Liver (tissue), 9 donors: ENCODE data around the gene TTC32. TPM values are rescaled to one million over a fixed set of nuclear protein-coding genes. Genes with fewer than 3 reads are reported as not detected.

Experiments
- DNase-seq: peaks from one replicate; pipeline ENCODE4 v3.0.0-alpha.2; 2017; ENCODE audit warnings: low spot score
- H3K27ac ChIP-seq, 2 donors: one replicate each; pipeline ENCODE4 v1.7.0; 2013; ENCODE audit warnings: inconsistent platforms in 2 of 2, low read length in 2 of 2, control low read depth in 1 of 2, low read depth in 1 of 2, mild to moderate bottlenecking in 1 of 2
- H3K27me3 ChIP-seq, 4 donors: one replicate each; pipeline versions ENCODE4 v1.6.1 to v1.7.0; 2013; ENCODE audit warnings: low read length in 3 of 4, inconsistent platforms in 1 of 4, mild to moderate bottlenecking in 1 of 4, moderate library complexity in 1 of 4; ENCODE audit not compliant: control insufficient read depth in 4 of 4, insufficient read depth in 4 of 4
- H3K36me3 ChIP-seq, 4 donors: one replicate each; pipeline versions ENCODE4 v1.6.1 to v1.7.0; 2013; ENCODE audit warnings: low read length in 3 of 4, mild to moderate bottlenecking in 3 of 4, low read depth in 1 of 4, moderate library complexity in 1 of 4; ENCODE audit not compliant: control insufficient read depth in 4 of 4, insufficient read depth in 3 of 4
- H3K4me1 ChIP-seq, 4 donors: one replicate each; pipeline versions ENCODE4 v1.6.1 to v1.7.0; 2013; ENCODE audit warnings: low read length in 3 of 4, mild to moderate bottlenecking in 3 of 4, moderate library complexity in 1 of 4; ENCODE audit not compliant: control insufficient read depth in 4 of 4, insufficient read depth in 4 of 4
- H3K4me3 ChIP-seq, 3 donors: one replicate each; pipeline versions ENCODE4 v1.6.1 to v1.7.0; 2013; ENCODE audit warnings: low read length in 3 of 3, control low read depth in 1 of 3, low read depth in 1 of 3, mild to moderate bottlenecking in 1 of 3
- H3K9ac ChIP-seq, 2 donors: one replicate each; pipeline ENCODE4 v1.7.0; 2013; ENCODE audit warnings: low read length in 2 of 2, mild to moderate bottlenecking in 2 of 2, moderate library complexity in 2 of 2, control low read depth in 1 of 2, low read depth in 1 of 2
- H3K9me3 ChIP-seq, 4 donors: one replicate each; pipeline versions ENCODE4 v1.6.1 to v1.7.0; 2013; ENCODE audit warnings: low read length in 3 of 4; ENCODE audit not compliant: control insufficient read depth in 4 of 4
- EGR1 ChIP-seq, 2 donors: IDR thresholded peaks; 2 replicates each; pipeline ENCODE4 v1.6.1; 2016 to 2018; ENCODE audit warnings: antibody characterized with exemption in 2 of 2, low read depth in 2 of 2
- FOXA1 ChIP-seq: IDR thresholded peaks from 2 replicates; pipeline ENCODE4 v1.6.1; 2016; ENCODE audit warnings: antibody characterized with exemption
- FOXA2 ChIP-seq: IDR thresholded peaks from 2 replicates; pipeline ENCODE4 v1.6.1; 2016; ENCODE audit warnings: antibody characterized with exemption
- GABPA ChIP-seq, 2 donors: IDR thresholded peaks in 1 of 2; conservative IDR thresholded peaks in 1 of 2; 2 replicates each; pipeline ENCODE4 v1.6.1; 2016; ENCODE audit warnings: antibody characterized with exemption in 2 of 2, mild to moderate bottlenecking in 1 of 2, moderate library complexity in 1 of 2
- HNF4A ChIP-seq, 2 donors: conservative IDR thresholded peaks; 2 replicates each; pipeline ENCODE4 v1.6.1; 2016; ENCODE audit warnings: antibody characterized with exemption in 2 of 2, mild to moderate bottlenecking in 2 of 2
- HNF4G ChIP-seq: IDR thresholded peaks from 2 replicates; pipeline ENCODE4 v1.6.1; 2016; ENCODE audit warnings: antibody characterized with exemption
- JUND ChIP-seq, 2 donors: IDR thresholded peaks; 2 replicates each; pipeline ENCODE4 v1.6.1; 2016; ENCODE audit warnings: antibody characterized with exemption in 2 of 2
- NR2F2 ChIP-seq: IDR thresholded peaks from 2 replicates; pipeline ENCODE4 v1.6.1; 2016; ENCODE audit warnings: antibody characterized with exemption
- RAD21 ChIP-seq, 2 donors: IDR thresholded peaks; 2 replicates each; pipeline ENCODE4 v1.6.1; 2016; ENCODE audit warnings: antibody characterized with exemption in 2 of 2, mild to moderate bottlenecking in 2 of 2
- RXRA ChIP-seq, 2 donors: IDR thresholded peaks; 2 replicates each; pipeline ENCODE4 v1.6.1; 2017 to 2018; ENCODE audit warnings: antibody characterized with exemption in 2 of 2, mild to moderate bottlenecking in 1 of 2
- SP1 ChIP-seq: IDR thresholded peaks from 2 replicates; pipeline ENCODE4 v1.6.1; 2018; ENCODE audit warnings: antibody characterized with exemption, mild to moderate bottlenecking
- TAF1 ChIP-seq: conservative IDR thresholded peaks from 2 replicates; pipeline ENCODE4 v1.6.1; 2016; ENCODE audit warnings: antibody characterized with exemption, mild to moderate bottlenecking
- YY1 ChIP-seq: IDR thresholded peaks from 2 replicates; pipeline ENCODE4 v1.6.1; 2016; ENCODE audit warnings: antibody characterized with exemption, mild to moderate bottlenecking
- WGBS: extraction: QIAGEN DNeasy Blood & Tissue Kit; methylation state at CpG from one replicate; pipeline ENCODE4 v1.1.7; 2013; 5-methylcytosine and 5-hydroxymethylcytosine counted together
- polyA plus RNA-seq, 2 donors: library from polyadenylated mRNA; stranded (reverse) in 1 of 2; unstranded in 1 of 2; fragments of 200-250 nt in 1 of 2; fragments of >200 nt in 1 of 2; fragmentation: Nextera tagmentation in 1 of 2; extraction: Ambion mirVana in 1 of 2; gene quantifications; one replicate each; pipeline versions ENCODE4 v1.2.1 to v1.2.3, GENCODE V29; 2013 to 2015
- total RNA-seq, 2 donors: library from RNA; depleted of rRNA; stranded (reverse); fragments of >200 nt; gene quantifications; one replicate each; pipeline ENCODE4 v1.2.3, GENCODE V29; 2014
- TF ChIP-seq, protein P1 (sequence below): IDR thresholded peaks from 2 replicates; pipeline ENCODE4 v1.6.1; 2016; ENCODE audit warnings: antibody characterized with exemption
- TF ChIP-seq, protein P2 (sequence below): IDR thresholded peaks from 2 replicates; pipeline ENCODE4 v1.6.1; 2016; ENCODE audit warnings: antibody characterized with exemption, mild to moderate bottlenecking
- TF ChIP-seq, protein P3 (sequence below): IDR thresholded peaks from 2 replicates; pipeline ENCODE4 v1.6.1; 2016; ENCODE audit warnings: antibody characterized with exemption
- TF ChIP-seq, protein P4 (sequence below): IDR thresholded peaks from 2 replicates; pipeline ENCODE4 v1.6.1; 2016; ENCODE audit warnings: antibody characterized with exemption
- TF ChIP-seq, protein P5 (sequence below): fragments of 150-350 bp; IDR thresholded peaks from 2 replicates; pipeline ENCODE4 v1.5.1; 2017; ENCODE audit warnings: improper control_type of control experiment, low read depth, low read length; ENCODE audit not compliant: missing input control
- donor health status: healthy.
- donor health status: healthy.
- donor health status: healthy.
- donor health status: healthy.
- donor health status: healthy.

TTC32 gene
- total and polyA plus RNA-seq, 4 donors: 4.1 to 12.0 (median 10.5) TPM

DNA sequence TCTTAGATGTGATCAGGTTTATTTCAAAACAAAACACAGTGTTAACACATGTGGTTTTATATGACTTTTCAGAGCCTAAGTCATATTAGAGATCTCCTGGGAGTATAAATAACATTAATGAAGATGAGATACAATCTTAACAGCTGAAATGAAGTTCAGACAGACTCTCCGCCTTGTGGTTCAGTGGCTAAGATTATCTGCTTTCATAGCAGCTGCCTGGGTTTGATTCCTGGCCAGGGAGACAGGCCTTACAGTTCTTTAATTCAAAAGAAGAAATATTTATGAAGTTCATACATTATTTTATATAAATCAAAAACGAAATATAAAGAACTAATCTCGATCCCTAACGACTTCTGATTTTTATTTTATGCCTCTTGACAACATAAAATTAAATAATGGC is 35.2 kb upstream of the TTC32 start:
- Histone ChIP-seq H3K27me3 (no peaks in the 10 kb centered on the region), H3K4me1 (no peaks in the 10 kb centered on the region), H3K4me3 (no peak overlapping the region), H3K36me3 (no peaks in the 10 kb centered on the region), H3K9me3 (no peaks in the 10 kb centered on the region), H3K27ac (no peak overlapping the region), H3K9ac (no peak overlapping the region)
- no peak for TF ChIP-seq NR2F2
- no peak for TF ChIP-seq RAD21 (IDR thresholded peaks at IDR 0.05)
- TF ChIP-seq TAF1: no peak
- TF ChIP-seq FOXA1: no peak
- TF ChIP-seq HNF4A (conservative IDR thresholded peaks at IDR 0.05): no peak
- TF ChIP-seq, protein P1, sequence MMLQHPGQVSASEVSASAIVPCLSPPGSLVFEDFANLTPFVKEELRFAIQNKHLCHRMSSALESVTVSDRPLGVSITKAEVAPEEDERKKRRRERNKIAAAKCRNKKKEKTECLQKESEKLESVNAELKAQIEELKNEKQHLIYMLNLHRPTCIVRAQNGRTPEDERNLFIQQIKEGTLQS: no peak
- TF ChIP-seq, protein P2, sequence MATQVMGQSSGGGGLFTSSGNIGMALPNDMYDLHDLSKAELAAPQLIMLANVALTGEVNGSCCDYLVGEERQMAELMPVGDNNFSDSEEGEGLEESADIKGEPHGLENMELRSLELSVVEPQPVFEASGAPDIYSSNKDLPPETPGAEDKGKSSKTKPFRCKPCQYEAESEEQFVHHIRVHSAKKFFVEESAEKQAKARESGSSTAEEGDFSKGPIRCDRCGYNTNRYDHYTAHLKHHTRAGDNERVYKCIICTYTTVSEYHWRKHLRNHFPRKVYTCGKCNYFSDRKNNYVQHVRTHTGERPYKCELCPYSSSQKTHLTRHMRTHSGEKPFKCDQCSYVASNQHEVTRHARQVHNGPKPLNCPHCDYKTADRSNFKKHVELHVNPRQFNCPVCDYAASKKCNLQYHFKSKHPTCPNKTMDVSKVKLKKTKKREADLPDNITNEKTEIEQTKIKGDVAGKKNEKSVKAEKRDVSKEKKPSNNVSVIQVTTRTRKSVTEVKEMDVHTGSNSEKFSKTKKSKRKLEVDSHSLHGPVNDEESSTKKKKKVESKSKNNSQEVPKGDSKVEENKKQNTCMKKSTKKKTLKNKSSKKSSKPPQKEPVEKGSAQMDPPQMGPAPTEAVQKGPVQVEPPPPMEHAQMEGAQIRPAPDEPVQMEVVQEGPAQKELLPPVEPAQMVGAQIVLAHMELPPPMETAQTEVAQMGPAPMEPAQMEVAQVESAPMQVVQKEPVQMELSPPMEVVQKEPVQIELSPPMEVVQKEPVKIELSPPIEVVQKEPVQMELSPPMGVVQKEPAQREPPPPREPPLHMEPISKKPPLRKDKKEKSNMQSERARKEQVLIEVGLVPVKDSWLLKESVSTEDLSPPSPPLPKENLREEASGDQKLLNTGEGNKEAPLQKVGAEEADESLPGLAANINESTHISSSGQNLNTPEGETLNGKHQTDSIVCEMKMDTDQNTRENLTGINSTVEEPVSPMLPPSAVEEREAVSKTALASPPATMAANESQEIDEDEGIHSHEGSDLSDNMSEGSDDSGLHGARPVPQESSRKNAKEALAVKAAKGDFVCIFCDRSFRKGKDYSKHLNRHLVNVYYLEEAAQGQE: no peak
- TF ChIP-seq HNF4G: no peak
- no peak for TF ChIP-seq YY1
- TF ChIP-seq RXRA (IDR thresholded peaks at IDR 0.05): no peak
- TF ChIP-seq EGR1 (IDR thresholded peaks at IDR 0.05; ENCODE audit: low read depth in 2 of 2): no peak
- TF ChIP-seq SP1: no peak
- TF ChIP-seq, protein P3, sequence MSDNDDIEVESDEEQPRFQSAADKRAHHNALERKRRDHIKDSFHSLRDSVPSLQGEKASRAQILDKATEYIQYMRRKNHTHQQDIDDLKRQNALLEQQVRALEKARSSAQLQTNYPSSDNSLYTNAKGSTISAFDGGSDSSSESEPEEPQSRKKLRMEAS: no peak
- no peak for TF ChIP-seq GABPA (IDR thresholded peaks at IDR 0.05 in 1 of 2, conservative IDR thresholded peaks at IDR 0.05 in 1 of 2)
- no peak for TF ChIP-seq FOXA2
- TF ChIP-seq, protein P4, sequence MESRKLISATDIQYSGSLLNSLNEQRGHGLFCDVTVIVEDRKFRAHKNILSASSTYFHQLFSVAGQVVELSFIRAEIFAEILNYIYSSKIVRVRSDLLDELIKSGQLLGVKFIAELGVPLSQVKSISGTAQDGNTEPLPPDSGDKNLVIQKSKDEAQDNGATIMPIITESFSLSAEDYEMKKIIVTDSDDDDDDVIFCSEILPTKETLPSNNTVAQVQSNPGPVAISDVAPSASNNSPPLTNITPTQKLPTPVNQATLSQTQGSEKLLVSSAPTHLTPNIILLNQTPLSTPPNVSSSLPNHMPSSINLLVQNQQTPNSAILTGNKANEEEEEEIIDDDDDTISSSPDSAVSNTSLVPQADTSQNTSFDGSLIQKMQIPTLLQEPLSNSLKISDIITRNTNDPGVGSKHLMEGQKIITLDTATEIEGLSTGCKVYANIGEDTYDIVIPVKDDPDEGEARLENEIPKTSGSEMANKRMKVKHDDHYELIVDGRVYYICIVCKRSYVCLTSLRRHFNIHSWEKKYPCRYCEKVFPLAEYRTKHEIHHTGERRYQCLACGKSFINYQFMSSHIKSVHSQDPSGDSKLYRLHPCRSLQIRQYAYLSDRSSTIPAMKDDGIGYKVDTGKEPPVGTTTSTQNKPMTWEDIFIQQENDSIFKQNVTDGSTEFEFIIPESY: no peak
- TF ChIP-seq JUND (IDR thresholded peaks at IDR 0.05): no peak
- no peak for DNase-seq
- WGBS: 94% methylated on average over 4 of the region's 4 CpGs

DNA sequence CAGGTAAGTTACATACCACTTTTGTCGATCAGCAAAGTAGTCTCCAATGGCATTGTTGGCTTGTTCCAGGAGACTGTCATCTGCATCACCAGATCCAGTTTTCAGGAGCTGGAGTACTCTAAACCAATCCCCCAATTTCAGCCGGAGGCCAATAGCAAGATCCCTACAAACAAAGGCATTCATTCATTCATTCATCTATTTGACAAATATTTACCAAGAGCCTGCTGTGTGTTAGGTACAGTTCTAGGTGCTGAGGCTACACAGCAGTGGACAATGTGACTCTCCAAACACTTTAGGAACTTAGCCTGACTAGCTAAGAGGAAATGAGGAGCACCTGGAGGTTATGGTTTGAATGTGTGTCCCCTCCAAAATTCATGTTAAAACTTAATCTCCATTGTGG is 34.4 kb upstream of the TTC32 start:
- Histone ChIP-seq H3K9me3 (no peaks in the 10 kb centered on the region), H3K9ac (no peak overlapping the region), H3K36me3 (no peaks in the 10 kb centered on the region), H3K4me3 (no peak overlapping the region), H3K4me1 (no peaks in the 10 kb centered on the region), H3K27me3 (no peaks in the 10 kb centered on the region), H3K27ac (no peak overlapping the region)
- no peak for DNase-seq
- TF ChIP-seq FOXA1 (no peak), HNF4G (no peak), NR2F2 (no peak), GABPA (IDR thresholded peaks at IDR 0.05 in 1 of 2, conservative IDR thresholded peaks at IDR 0.05 in 1 of 2) (no peak), RAD21 (IDR thresholded peaks at IDR 0.05) (no peak), HNF4A (conservative IDR thresholded peaks at IDR 0.05) (no peak), TAF1 (no peak), SP1 (no peak), EGR1 (IDR thresholded peaks at IDR 0.05; ENCODE audit: low read depth in 2 of 2) (no peak), JUND (IDR thresholded peaks at IDR 0.05) (no peak)
- TF ChIP-seq, protein P5, sequence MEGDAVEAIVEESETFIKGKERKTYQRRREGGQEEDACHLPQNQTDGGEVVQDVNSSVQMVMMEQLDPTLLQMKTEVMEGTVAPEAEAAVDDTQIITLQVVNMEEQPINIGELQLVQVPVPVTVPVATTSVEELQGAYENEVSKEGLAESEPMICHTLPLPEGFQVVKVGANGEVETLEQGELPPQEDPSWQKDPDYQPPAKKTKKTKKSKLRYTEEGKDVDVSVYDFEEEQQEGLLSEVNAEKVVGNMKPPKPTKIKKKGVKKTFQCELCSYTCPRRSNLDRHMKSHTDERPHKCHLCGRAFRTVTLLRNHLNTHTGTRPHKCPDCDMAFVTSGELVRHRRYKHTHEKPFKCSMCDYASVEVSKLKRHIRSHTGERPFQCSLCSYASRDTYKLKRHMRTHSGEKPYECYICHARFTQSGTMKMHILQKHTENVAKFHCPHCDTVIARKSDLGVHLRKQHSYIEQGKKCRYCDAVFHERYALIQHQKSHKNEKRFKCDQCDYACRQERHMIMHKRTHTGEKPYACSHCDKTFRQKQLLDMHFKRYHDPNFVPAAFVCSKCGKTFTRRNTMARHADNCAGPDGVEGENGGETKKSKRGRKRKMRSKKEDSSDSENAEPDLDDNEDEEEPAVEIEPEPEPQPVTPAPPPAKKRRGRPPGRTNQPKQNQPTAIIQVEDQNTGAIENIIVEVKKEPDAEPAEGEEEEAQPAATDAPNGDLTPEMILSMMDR: no peak
- TF ChIP-seq, protein P1: no peak
- 96% methylated on average over 2 of the region's 2 CpGs for WGBS
